Duodenal mucosa (tissue), 2 donors: Measurements from ENCODE around the gene SLC8A2.

ENCODE experiments used
- H3K27ac ChIP-seq: one replicate; pipeline ENCODE4 v1.7.0; 2013; ENCODE audit warnings: low read depth, low read length
- H3K27me3 ChIP-seq, 2 donors: one replicate each; pipeline ENCODE4 v1.7.0; 2013; ENCODE audit warnings: low read length in 2 of 2, control low read depth in 1 of 2; ENCODE audit not compliant: insufficient read depth in 2 of 2, control insufficient read depth in 1 of 2
- H3K36me3 ChIP-seq, 2 donors: one replicate each; pipeline ENCODE4 v1.7.0; 2013; ENCODE audit warnings: low read length in 2 of 2, control low read depth in 1 of 2; ENCODE audit not compliant: insufficient read depth in 2 of 2, control insufficient read depth in 1 of 2
- H3K4me1 ChIP-seq, 2 donors: one replicate each; pipeline ENCODE4 v1.7.0; 2013; ENCODE audit warnings: low read length in 2 of 2, control low read depth in 1 of 2; ENCODE audit not compliant: insufficient read depth in 2 of 2, control insufficient read depth in 1 of 2
- H3K4me3 ChIP-seq, 2 donors: one replicate each; pipeline ENCODE4 v1.7.0; 2013; ENCODE audit warnings: low read length in 2 of 2, low read depth in 1 of 2
- H3K9ac ChIP-seq, 2 donors: one replicate each; pipeline ENCODE4 v1.7.0; 2013; ENCODE audit warnings: low read length in 2 of 2, low read depth in 1 of 2
- H3K9me3 ChIP-seq, 2 donors: one replicate each; pipeline ENCODE4 v1.7.0; 2013; ENCODE audit warnings: low read length in 2 of 2, control low read depth in 1 of 2; ENCODE audit not compliant: control insufficient read depth in 1 of 2

The SLC8A2 gene

DNA sequence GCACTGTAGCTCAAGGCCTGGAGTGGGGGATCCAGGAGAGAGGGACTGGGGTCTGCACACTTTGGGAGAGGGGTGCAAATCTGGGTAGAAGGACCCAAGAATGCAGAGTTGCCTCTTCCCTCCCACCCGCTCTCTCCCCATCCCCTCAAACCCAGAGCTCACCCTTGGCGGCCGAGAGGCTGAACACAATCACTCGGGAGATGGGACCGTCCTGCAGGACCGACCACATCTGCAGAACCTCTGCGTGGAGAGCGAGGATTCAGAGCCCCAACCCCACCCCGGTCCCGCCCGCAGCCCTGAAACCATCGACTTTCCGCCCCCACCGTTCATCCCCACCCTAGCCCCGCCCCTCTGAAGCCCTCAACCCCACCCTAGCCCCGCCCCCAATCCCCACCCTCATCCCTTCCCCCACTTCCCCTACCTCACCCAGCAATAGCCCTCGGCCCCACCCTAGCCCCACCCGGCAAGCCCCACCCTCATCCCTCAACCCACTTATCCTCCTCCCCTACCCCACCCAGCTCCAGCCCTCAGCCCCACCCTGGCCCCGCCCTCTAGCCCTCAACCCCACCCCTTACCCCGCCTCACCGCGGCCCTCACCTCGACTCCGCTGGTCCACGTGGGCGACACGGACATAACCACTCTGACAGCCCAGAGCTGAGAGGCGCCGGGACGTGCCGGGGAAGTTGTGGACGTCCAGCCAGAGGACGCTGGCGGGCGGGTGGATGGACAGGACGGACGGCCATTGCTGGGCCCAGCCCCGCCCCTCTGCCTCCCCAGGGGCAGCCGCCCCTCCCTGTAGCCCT is 8.2 kb upstream of the SLC8A2 start:
- no peaks in the 10 kb centered on the region for H3K27me3 ChIP-seq
- no peak overlapping the region for H3K9ac ChIP-seq
- no peaks in the 10 kb centered on the region for H3K36me3 ChIP-seq
- no peak overlapping the region for H3K4me3 ChIP-seq
- no peaks in the 10 kb centered on the region for H3K9me3 ChIP-seq
- peaks cover 6 to 10% of the 10 kb centered on the region in 2 donors for H3K4me1 ChIP-seq
- H3K27ac ChIP-seq = no peak overlapping the region

DNA sequence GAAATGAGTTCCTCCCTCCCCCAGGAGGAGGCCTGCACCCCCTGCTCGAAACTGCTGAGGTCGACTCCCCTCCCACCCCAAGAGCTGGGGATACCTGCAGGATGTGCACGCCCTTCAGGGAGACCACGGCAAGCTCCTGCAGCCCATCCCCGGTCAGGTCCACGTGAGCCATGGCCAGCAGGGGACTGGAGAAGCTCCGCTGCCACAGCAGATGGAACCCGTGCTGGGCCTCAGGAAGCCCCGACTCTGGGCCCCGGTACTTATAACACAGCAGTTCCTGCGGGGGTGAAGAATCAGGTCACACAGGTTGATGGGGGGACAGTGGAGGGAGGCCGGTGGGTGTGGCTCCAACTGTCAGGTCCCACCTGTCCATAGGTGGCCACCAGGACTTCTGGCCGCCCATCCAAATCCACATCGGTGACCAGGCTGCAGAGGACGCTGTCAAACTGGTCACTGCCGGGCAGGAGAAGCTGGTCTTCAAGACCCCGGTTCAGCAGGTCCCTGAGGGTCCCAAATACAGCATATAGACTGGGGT is 4.8 kb upstream of the SLC8A2 start:
- Histone ChIP-seq H3K9ac (no peak overlapping the region), H3K4me1 (no peaks in the 10 kb centered on the region), H3K36me3 (no peaks in the 10 kb centered on the region), H3K4me3 (no peak overlapping the region), H3K9me3 (no peaks in the 10 kb centered on the region), H3K27me3 (peaks cover 0 to 5% of the 10 kb centered on the region in 2 donors), H3K27ac (no peak overlapping the region)

DNA sequence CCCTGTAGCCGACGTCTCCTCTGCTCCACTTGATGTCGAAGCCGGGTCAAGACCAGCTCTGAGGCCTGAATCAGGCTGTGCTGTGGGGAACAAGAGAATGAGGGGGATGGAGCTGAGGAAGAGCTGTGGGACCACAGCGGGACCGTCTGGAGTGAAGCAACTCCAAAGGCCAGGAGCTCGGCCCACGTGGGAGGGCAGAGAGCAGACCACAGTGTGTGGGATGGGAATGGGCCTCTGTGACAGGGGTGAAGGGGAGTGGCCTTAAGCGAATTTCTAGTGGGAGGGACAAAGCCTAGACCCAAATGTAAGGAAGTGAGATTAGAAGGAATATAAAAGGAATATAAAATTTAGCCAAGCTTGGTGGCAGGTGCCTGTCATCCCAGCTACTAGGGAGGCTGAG is 3.8 kb upstream of the SLC8A2 start:
- H3K27ac ChIP-seq = no peak overlapping the region
- H3K4me3 ChIP-seq = no peak overlapping the region
- H3K4me1 ChIP-seq = no peaks in the 10 kb centered on the region
- H3K36me3 ChIP-seq = no peaks in the 10 kb centered on the region
- H3K9ac ChIP-seq = no peak overlapping the region
- H3K9me3 ChIP-seq = no peaks in the 10 kb centered on the region
- peaks cover 4 to 16% of the 10 kb centered on the region in 2 donors for H3K27me3 ChIP-seq

DNA sequence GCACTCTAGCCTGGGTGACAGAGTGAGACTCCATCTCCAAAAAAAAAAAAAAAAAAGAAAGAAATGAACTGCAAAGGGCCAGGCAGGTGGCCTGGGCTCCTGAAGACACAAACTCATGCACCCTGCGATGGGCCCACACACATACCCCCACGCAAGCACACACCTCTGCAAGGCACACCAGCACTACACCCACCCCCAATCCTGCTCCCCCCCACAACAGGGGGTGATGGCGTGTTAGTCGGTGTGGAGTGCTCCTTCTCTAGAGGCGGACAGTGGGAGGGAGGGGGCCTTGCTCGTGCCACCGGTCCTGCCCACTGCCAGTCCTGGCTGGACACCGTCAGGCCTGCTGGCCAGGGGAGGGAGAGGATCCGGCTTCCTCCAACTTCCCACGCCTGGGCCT is 1.6 kb upstream of the SLC8A2 start:
- Histone ChIP-seq H3K4me1 (no peaks in the 10 kb centered on the region), H3K9me3 (no peaks in the 10 kb centered on the region), H3K36me3 (no peaks in the 10 kb centered on the region), H3K27ac (no peak overlapping the region), H3K9ac (no peak overlapping the region), H3K27me3 (peaks cover 24 to 35% of the 10 kb centered on the region in 2 donors), H3K4me3 (no peak overlapping the region)

DNA sequence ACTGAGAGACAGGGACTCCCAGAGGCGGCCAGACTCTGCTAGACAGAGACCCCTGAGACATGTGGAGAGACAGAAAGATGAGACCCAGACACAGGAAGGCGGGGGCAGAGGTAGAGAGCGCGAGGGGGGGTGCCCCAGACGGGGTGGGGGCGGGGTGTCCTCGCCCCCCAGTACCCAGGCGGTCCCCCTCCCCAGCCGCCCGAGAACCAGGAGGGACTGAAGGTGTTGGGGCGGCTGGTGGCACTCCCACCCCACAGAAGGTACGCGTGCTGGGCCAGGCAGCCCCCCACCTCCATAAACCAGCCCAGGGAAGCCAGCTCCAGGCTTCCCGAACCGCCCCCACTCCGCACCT is 336 bp downstream of the SLC8A2 start:
- H3K9ac ChIP-seq = no peak overlapping the region
- H3K27me3 ChIP-seq = peaks cover 30 to 40% of the 10 kb centered on the region in 2 donors
- H3K4me3 ChIP-seq = no peak overlapping the region
- no peaks in the 10 kb centered on the region for H3K4me1 ChIP-seq
- no peaks in the 10 kb centered on the region for H3K9me3 ChIP-seq
- no peak overlapping the region for H3K27ac ChIP-seq
- H3K36me3 ChIP-seq = no peaks in the 10 kb centered on the region

DNA sequence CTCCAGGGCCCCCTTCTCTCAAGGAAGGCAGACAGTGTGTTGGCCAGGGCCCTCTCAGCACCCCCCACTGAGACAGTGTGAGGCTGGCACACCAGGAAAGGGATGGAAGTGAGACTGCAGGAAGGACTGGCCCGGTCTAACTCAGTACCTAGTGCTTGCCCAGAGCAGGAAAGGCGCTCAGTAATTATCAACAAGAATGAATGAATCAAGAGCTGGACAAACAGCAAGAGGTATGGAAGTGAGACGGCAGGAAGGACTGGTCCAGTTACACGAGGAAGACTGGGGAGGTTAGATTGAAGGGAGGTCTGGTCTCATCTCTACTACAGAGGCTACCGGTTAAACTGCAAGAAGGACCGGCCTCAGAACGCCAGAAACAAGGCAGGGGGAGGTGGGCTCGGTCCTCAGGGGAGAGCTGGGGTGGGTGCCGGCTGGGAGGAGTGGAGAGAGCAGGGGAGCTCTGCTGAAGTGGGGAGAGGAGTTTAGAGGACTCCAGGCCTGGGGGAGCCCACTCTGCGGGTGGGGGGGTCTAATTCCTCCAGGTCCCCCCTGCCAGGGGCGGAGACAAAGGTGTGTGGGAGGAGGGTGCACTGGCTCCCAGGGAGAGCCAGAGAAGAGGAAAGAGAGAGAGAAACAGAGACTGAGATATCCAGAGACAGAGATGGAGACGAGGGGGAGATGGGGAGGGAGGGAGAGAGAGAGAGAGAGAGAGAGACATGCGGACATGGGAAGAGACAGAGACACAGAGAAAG is 1.1 kb downstream of the SLC8A2 start:
- no peak overlapping the region for H3K27ac ChIP-seq

DNA sequence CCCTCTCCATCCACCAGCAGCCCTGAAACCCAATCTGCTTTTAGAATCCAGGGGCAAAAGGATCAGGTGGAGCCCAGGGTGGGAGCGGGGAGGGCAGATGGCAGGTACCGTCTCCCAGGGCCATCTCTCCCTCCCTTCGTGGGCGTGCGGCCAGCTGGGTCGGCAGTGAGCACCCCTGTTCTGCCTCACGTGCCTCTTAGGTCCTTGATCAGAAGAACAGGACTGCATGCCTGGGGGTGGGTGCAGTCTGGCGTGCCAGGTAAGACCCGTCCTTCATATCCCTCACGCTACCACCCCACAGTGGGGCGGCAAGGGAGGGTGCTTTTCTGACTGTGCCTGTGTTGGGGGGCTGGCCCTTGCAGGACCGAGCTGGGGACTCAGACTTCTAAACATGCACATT is 2.0 kb downstream of the SLC8A2 start:
- Histone ChIP-seq H3K27ac (no peak overlapping the region), H3K9ac (no peak overlapping the region), H3K27me3 (peaks cover 39 to 45% of the 10 kb centered on the region in 2 donors), H3K9me3 (no peaks in the 10 kb centered on the region), H3K4me3 (no peak overlapping the region), H3K36me3 (no peaks in the 10 kb centered on the region), H3K4me1 (no peaks in the 10 kb centered on the region)

More for the DNA sequence above, 1.1 kb downstream of the SLC8A2 start:
- no peak overlapping the region for H3K9ac ChIP-seq
- H3K36me3 ChIP-seq = no peaks in the 10 kb centered on the region
- H3K9me3 ChIP-seq = no peaks in the 10 kb centered on the region
- H3K4me3 ChIP-seq = no peak overlapping the region
- H3K27me3 ChIP-seq = peaks cover 30 to 40% of the 10 kb centered on the region in 2 donors
- H3K4me1 ChIP-seq = no peaks in the 10 kb centered on the region

DNA sequence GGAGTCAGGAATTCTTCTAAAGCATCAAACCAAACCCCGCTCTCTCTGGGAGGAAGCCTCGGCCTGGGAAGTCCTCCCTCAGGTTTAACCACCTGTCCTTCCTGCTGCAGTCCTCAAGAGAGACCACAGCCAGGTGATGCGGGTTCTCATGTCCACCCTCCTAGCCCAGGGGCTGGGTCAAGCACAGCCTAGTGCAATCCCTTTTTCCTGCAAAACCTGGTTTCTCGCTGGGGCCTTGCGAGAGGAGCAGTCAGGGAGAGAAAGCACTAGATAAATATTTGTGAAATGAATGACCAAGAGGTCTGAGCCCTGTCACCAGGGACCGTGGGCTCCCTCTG is 2.4 kb downstream of the SLC8A2 start:
- no peaks in the 10 kb centered on the region for H3K36me3 ChIP-seq
- H3K4me3 ChIP-seq = no peak overlapping the region
- no peaks in the 10 kb centered on the region for H3K4me1 ChIP-seq
- no peak overlapping the region for H3K9ac ChIP-seq
- H3K27ac ChIP-seq = no peak overlapping the region
- peaks cover 39 to 49% of the 10 kb centered on the region in 2 donors for H3K27me3 ChIP-seq
- no peaks in the 10 kb centered on the region for H3K9me3 ChIP-seq

DNA sequence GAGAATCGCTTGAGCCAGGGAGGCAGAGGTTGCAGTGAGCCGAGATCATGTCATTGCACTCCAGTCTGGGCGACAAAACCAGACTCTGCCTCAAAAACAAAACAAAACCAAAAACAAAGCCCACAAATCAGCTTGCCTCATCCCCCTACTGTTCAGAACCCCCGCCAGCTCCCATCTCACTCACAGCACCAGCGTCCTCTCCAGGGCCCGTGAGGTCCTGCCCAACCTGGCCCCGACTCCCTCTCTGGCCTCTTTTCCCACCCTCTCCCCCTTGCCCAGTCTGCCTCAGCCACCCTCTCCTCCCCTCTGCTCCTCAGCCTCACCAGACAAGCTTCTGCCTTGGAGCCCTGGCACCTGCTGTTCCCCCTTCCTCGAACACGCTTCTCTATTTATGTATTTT is 3.8 kb downstream of the SLC8A2 start:
- Histone ChIP-seq H3K4me3 (no peak overlapping the region), H3K27me3 (peaks cover 39 to 49% of the 10 kb centered on the region in 2 donors), H3K36me3 (no peaks in the 10 kb centered on the region), H3K9ac (no peak overlapping the region), H3K27ac (no peak overlapping the region), H3K9me3 (no peaks in the 10 kb centered on the region), H3K4me1 (no peaks in the 10 kb centered on the region)

DNA sequence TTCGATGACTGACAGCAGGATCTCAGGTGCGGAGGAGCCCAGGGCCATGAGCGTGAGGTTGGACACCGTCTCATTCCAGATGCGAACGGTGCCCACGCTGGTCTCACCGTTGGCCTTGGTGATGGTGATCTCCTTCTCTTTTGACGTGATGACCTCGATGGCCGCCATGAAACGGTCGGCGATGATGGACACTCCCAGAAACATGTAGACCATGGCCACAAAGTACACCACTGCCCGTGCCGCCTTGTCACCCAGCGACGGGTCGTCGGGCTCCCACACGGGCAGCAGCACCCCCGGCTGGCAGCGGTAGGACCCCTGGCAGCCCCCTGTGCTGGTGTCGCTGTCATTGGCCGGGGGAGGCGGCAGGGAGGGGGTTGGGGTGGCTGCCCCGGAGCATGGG is 5.7 kb downstream of the SLC8A2 start:
- H3K27me3 ChIP-seq = peaks cover 38 to 39% of the 10 kb centered on the region in 2 donors
- no peaks in the 10 kb centered on the region for H3K9me3 ChIP-seq
- H3K4me3 ChIP-seq = no peak overlapping the region
- no peak overlapping the region for H3K27ac ChIP-seq
- no peaks in the 10 kb centered on the region for H3K4me1 ChIP-seq
- H3K36me3 ChIP-seq = no peaks in the 10 kb centered on the region
- no peak overlapping the region for H3K9ac ChIP-seq
